IMR-90 (cell line): Measurements from ENCODE around the gene PTPRN2. TPM values are rescaled to one million over a fixed set of nuclear protein-coding genes. Genes with fewer than 3 reads are reported as not detected.

Experiments used
- ATAC-seq: fragments of 200-7000 bp; cut with Tn5 transposase; 2 replicates; pipeline ENCODE4 v1.9.1; 2020; ENCODE audit warnings: low read depth, mild to moderate bottlenecking, moderate library complexity
- BruUV-seq: library from RNA; stranded (reverse); fragments of 400-500 nt; replicated peaks from 2 replicates; lab custom pipeline; 2021; lab: Mats Ljungman, UMichigan
- CTCF ChIA-PET: fragments of 300-600 bp; formaldehyde crosslinking; extraction: SDS; loops from one replicate; lab custom pipeline; 2021; ENCODE audit warnings: antibody characterized with exemption; lab: Yijun Ruan, JAX
- POLR2A ChIA-PET: fragments of 300-600 bp; sonication (Branson Sonifier 250); formaldehyde crosslinking; loops from one replicate; lab custom pipeline; 2022; ENCODE audit warnings: antibody characterized with exemption; ENCODE audit not compliant: unreplicated experiment; lab: Charles Lee
- DNase-seq: peaks from one replicate; pipeline ENCODE4 v3.0.0; 2013
- H2AFZ ChIP-seq: replicated peaks from 2 replicates; pipeline ENCODE3; 2013; ENCODE audit warnings: low read length, mild to moderate bottlenecking; ENCODE audit not compliant: poor library complexity
- H2AK5ac ChIP-seq: 2 replicates; pipeline ENCODE4 v1.6.1; 2013; ENCODE audit warnings: low read depth, low read length, inconsistent platforms
- H2AK9ac ChIP-seq: replicated peaks from 2 replicates; pipeline ENCODE3; 2013; ENCODE audit warnings: mild to moderate bottlenecking, low read depth, low read length, moderate library complexity; ENCODE audit not compliant: poor library complexity
- H2BK120ac ChIP-seq: 2 replicates; pipeline ENCODE4 v1.6.1; 2013; ENCODE audit warnings: low read depth, low read length, inconsistent platforms
- H2BK15ac ChIP-seq: 3 replicates; pipeline ENCODE4 v1.6.1; 2013; ENCODE audit warnings: low read depth, low read length, inconsistent platforms
- H2BK20ac ChIP-seq: 2 replicates; pipeline ENCODE4 v1.6.1; 2013; ENCODE audit warnings: low read depth, mild to moderate bottlenecking, inconsistent platforms, low read length, moderate library complexity
- H2BK5ac ChIP-seq: 2 replicates; pipeline ENCODE4 v1.6.1; 2013; ENCODE audit warnings: mild to moderate bottlenecking, low read depth, low read length, inconsistent platforms; ENCODE audit not compliant: poor library complexity, severe bottlenecking
- H3K14ac ChIP-seq: replicated peaks from 2 replicates; pipeline ENCODE4 v1.6.1; 2013; ENCODE audit warnings: low read depth, low read length, inconsistent platforms
- H3K18ac ChIP-seq: 2 replicates; pipeline ENCODE4 v1.6.1; 2013; ENCODE audit warnings: low read depth, low read length, control low read depth
- H3K23ac ChIP-seq: 2 replicates; pipeline ENCODE4 v1.6.1; 2013; ENCODE audit warnings: low read depth, low read length, inconsistent platforms
- H3K27ac ChIP-seq: 2 replicates; pipeline ENCODE4 v1.5.1; 2013; ENCODE audit warnings: mild to moderate bottlenecking, control low read depth, low read length; ENCODE audit not compliant: insufficient read depth
- H3K27me3 ChIP-seq: 2 replicates; pipeline ENCODE4 v1.6.1; 2013; ENCODE audit warnings: low read length; ENCODE audit not compliant: control insufficient read depth, insufficient read depth
- H3K36me3 ChIP-seq: 2 replicates; pipeline ENCODE4 v1.6.1; 2013; ENCODE audit warnings: low read length, mixed read lengths; ENCODE audit not compliant: control insufficient read depth, insufficient read depth
- H3K4ac ChIP-seq: 2 replicates; pipeline ENCODE4 v1.6.1; 2013; ENCODE audit warnings: low read depth, low read length, inconsistent platforms
- H3K4me1 ChIP-seq: 2 replicates; pipeline ENCODE4 v1.6.1; 2013; ENCODE audit warnings: low read length, mixed read lengths; ENCODE audit not compliant: control insufficient read depth, insufficient read depth
- H3K4me2 ChIP-seq: 2 replicates; pipeline ENCODE4 v1.6.1; 2013; ENCODE audit warnings: low read depth, mild to moderate bottlenecking, control low read depth, low read length, moderate library complexity
- H3K4me3 ChIP-seq: 2 replicates; pipeline ENCODE4 v1.5.1; 2013; ENCODE audit warnings: low read depth, mild to moderate bottlenecking, control low read depth, low read length, moderate library complexity; ENCODE audit not compliant: insufficient read depth
- H3K56ac ChIP-seq: 2 replicates; pipeline ENCODE4 v1.6.1; 2013; ENCODE audit warnings: low read length, inconsistent platforms; ENCODE audit not compliant: insufficient read depth; ENCODE audit errors: extremely low read depth
- H3K79me1 ChIP-seq, 2 experiments: 2 replicates each; pipeline ENCODE4 v1.6.1; 2013; ENCODE audit warnings: low read length in 2 of 2, inconsistent platforms in 1 of 2, low read depth in 1 of 2
- H3K9ac ChIP-seq: 2 replicates; pipeline ENCODE4 v1.6.1; 2013; ENCODE audit warnings: low read depth, low read length, control low read depth
- H3K9me1 ChIP-seq: 2 replicates; pipeline ENCODE4 v1.6.1; 2013; ENCODE audit warnings: low read length, inconsistent platforms; ENCODE audit not compliant: insufficient read depth
- H3K9me3 ChIP-seq: 2 replicates; pipeline ENCODE4 v1.6.1; 2013; ENCODE audit warnings: low read length; ENCODE audit not compliant: control insufficient read depth, insufficient read depth
- H4K20me1 ChIP-seq: 2 replicates; pipeline ENCODE4 v1.6.1; 2013; ENCODE audit warnings: low read length, inconsistent platforms; ENCODE audit not compliant: insufficient read depth
- H4K5ac ChIP-seq: 2 replicates; pipeline ENCODE4 v1.6.1; 2013; ENCODE audit warnings: mild to moderate bottlenecking, low read depth, low read length, control low read depth
- H4K8ac ChIP-seq, 2 experiments: 2 replicates each; pipeline ENCODE4 v1.6.1; 2013; ENCODE audit warnings: low read depth in 2 of 2, low read length in 2 of 2, control low read depth in 1 of 2, inconsistent platforms in 1 of 2
- H4K91ac ChIP-seq: 2 replicates; pipeline ENCODE4 v1.6.1; 2013; ENCODE audit warnings: low read depth, low read length, inconsistent platforms; ENCODE audit not compliant: insufficient read depth
- BHLHE40 ChIP-seq: fragments of 150-350 bp; IDR thresholded peaks from 2 replicates; pipeline ENCODE4 v1.6.1; 2016; ENCODE audit warnings: mild to moderate bottlenecking, low read depth, low read length
- CEBPB ChIP-seq: IDR thresholded peaks from 2 replicates; pipeline ENCODE4 v1.6.1; 2012; ENCODE audit warnings: low read depth, low read length, improper control_type of control experiment
- CHD1 ChIP-seq: IDR thresholded peaks from 2 replicates; pipeline ENCODE4 v1.6.1; 2012; ENCODE audit warnings: low read depth, low read length, improper control_type of control experiment
- CTCF ChIP-seq: conservative IDR thresholded peaks from 2 replicates; pipeline ENCODE4 v1.5.1; 2012; ENCODE audit warnings: mild to moderate bottlenecking, low read depth, low read length, improper control_type of control experiment
- ELK1 ChIP-seq: fragments of 150-350 bp; IDR thresholded peaks from 2 replicates; pipeline ENCODE4 v1.6.1; 2016; ENCODE audit warnings: low read depth, mild to moderate bottlenecking, low read length, moderate library complexity, borderline replicate concordance
- FOS ChIP-seq: fragments of 150-350 bp; IDR thresholded peaks from 2 replicates; pipeline ENCODE4 v1.6.1; 2016; ENCODE audit warnings: low read depth, low read length
- MAFK ChIP-seq: IDR thresholded peaks from 2 replicates; pipeline ENCODE4 v1.6.1; 2012; ENCODE audit warnings: low read depth, low read length, improper control_type of control experiment
- MAZ ChIP-seq: IDR thresholded peaks from 2 replicates; pipeline ENCODE4 v1.6.1; 2012; ENCODE audit warnings: low read depth, mild to moderate bottlenecking, low read length, improper control_type of control experiment, moderate library complexity, borderline replicate concordance
- MXI1 ChIP-seq: IDR thresholded peaks from 2 replicates; pipeline ENCODE4 v1.6.1; 2012; ENCODE audit warnings: low read depth, mild to moderate bottlenecking, low read length, moderate library complexity, borderline replicate concordance
- NFE2L2 ChIP-seq: fragments of 150-350 bp; IDR thresholded peaks from 2 replicates; pipeline ENCODE4 v1.6.1; 2016; ENCODE audit warnings: low read depth, mild to moderate bottlenecking, low read length
- RAD21 ChIP-seq: IDR thresholded peaks from 2 replicates; pipeline ENCODE4 v1.6.1; 2012; ENCODE audit warnings: low read length, improper control_type of control experiment
- RCOR1 ChIP-seq: IDR thresholded peaks from 2 replicates; pipeline ENCODE4 v1.6.1; 2012; ENCODE audit warnings: mild to moderate bottlenecking, low read length, improper control_type of control experiment; ENCODE audit not compliant: insufficient replicate concordance
- RFX5 ChIP-seq: IDR thresholded peaks from 2 replicates; pipeline ENCODE4 v1.8.0; 2012; ENCODE audit warnings: low read depth, mild to moderate bottlenecking, low read length, moderate library complexity
- SMC3 ChIP-seq: fragments of 150-350 bp; IDR thresholded peaks from 2 replicates; pipeline ENCODE4 v1.6.1; 2016; ENCODE audit warnings: low read depth, mild to moderate bottlenecking, antibody characterized with exemption, low read length, moderate library complexity
- USF2 ChIP-seq: fragments of 150-350 bp; IDR thresholded peaks from 2 replicates; pipeline ENCODE4 v1.6.1; 2017; ENCODE audit warnings: mild to moderate bottlenecking, antibody characterized with exemption, low read length, low read depth
- WGBS, 2 experiments: methylation state at CpG; one replicate each; pipeline versions ENCODE4 v1.1.5 to v1.1.7; 2013; ENCODE audit warnings: missing lambda C conversion rate in 2 of 2; ENCODE audit not compliant: insufficient read length in 1 of 2; ENCODE audit errors: extremely low coverage in 2 of 2; 5-methylcytosine and 5-hydroxymethylcytosine counted together
- dilution Hi-C: fragments of 300-500 bp; cut with HindIII; formaldehyde crosslinking; loops from one replicate; pipeline ENCODE4 v1.14.3; 2018; ENCODE audit warnings: low sequenced_read_pairs; ENCODE audit not compliant: unreplicated experiment
- in situ Hi-C: fragments of 300-500 bp; cut with MboI; formaldehyde crosslinking; loops from 3 replicates; pipeline ENCODE4 v1.14.3; 2019; ENCODE audit warnings: low sequenced_read_pairs, inconsistent platforms, mixed read lengths
- intact Hi-C: fragments of 100-400 bp; cut with micrococcal nuclease; formaldehyde crosslinking; loops from 2 replicates; pipeline ENCODE4 v1.10.0; 2022
- polyA plus RNA-seq, 3 experiments: library from polyadenylated mRNA; depleted of rRNA; stranded (reverse); fragments of >200 nt; gene quantifications; 2 replicates each; pipeline ENCODE4 v1.2.3, GENCODE V29; 2012; ENCODE audit warnings: low replicate concordance in 1 of 3
- total RNA-seq: library from RNA; depleted of rRNA; stranded (reverse); fragments of >200 nt; gene quantifications from 2 replicates; pipeline ENCODE4 v1.2.3, GENCODE V29; 2012

PTPRN2 gene
- total and polyA plus RNA-seq, 2 of the 4 experiments (the other 2 are of a cell fraction) = 0.03 TPM; not detected in 1

- intact Hi-C loops (no loop called here), dilution Hi-C loops (no loop called here)
Observed at GRCh38 chr7:158037211-158037610, 550.4 kb downstream of the PTPRN2 start.

More at GRCh38 chr7:158037211-158037610, 550.4 kb downstream of the PTPRN2 start:
- DNase-seq = no peak
- no peak overlapping the region for H3K9ac ChIP-seq
- H2BK120ac ChIP-seq = no peak overlapping the region
- no peak overlapping the region for H4K91ac ChIP-seq
- H3K27ac ChIP-seq = no peak overlapping the region
- in situ Hi-C loops = no loop called here
- H3K23ac ChIP-seq = no peak overlapping the region
- H2BK20ac ChIP-seq = no peak overlapping the region
- peaks cover 33% of the 10 kb centered on the region for H3K9me3 ChIP-seq
- no peak overlapping the region for H3K4me3 ChIP-seq
- no peaks in the 10 kb centered on the region for H3K36me3 ChIP-seq
- no CpG with 5 or more reads among the region's 7 CpGs for WGBS, 2 experiments
- H3K4ac ChIP-seq = no peak overlapping the region
- H2BK15ac ChIP-seq = no peak overlapping the region
- BruUV-seq = no TSS peak
- H3K27me3 ChIP-seq = no peaks in the 10 kb centered on the region
- no peak overlapping the region for H2AK5ac ChIP-seq
- H2AK9ac ChIP-seq = no peak overlapping the region
- no peak overlapping the region for H3K14ac ChIP-seq
- no peak overlapping the region for H3K4me2 ChIP-seq
- H2BK5ac ChIP-seq = no peak overlapping the region
- no peak overlapping the region for H3K56ac ChIP-seq
- no peaks in the 10 kb centered on the region for H3K9me1 ChIP-seq
- TF ChIP-seq USF2 (no peak), NFE2L2 (no peak), RAD21 (no peak), FOS (no peak), RCOR1 (no peak), MAZ (no peak), ELK1 (no peak), BHLHE40 (no peak), CEBPB (no peak), RFX5 (no peak), MAFK (no peak), CTCF (no peak), SMC3 (no peak), MXI1 (no peak), CHD1 (no peak)
- H3K4me1 ChIP-seq = no peaks in the 10 kb centered on the region
- no peak overlapping the region for H4K5ac ChIP-seq
- no peak overlapping the region for H4K8ac ChIP-seq
- no peaks in the 10 kb centered on the region for H3K79me1 ChIP-seq
- H4K20me1 ChIP-seq = no peaks in the 10 kb centered on the region
- no peak overlapping the region for H3K18ac ChIP-seq
- no peak overlapping the region for H2AFZ ChIP-seq
- ChIA-PET CTCF (no interaction called here), POLR2A (no interaction called here)
- ATAC-seq = no peak
